ENCODE data around the gene C6. TPM values are rescaled to one million over a fixed set of nuclear protein-coding genes. Genes with fewer than 3 reads are reported as not detected.
"Not testable (repeated sequence)": the region's sequence is repeated elsewhere in the genome, so short reads cannot be mapped to it uniquely, and the experiment has no call there.

The C6 gene
- total and polyA plus RNA-seq, 2 donors (not counting 1 experiment from before 2014, with no cell fraction given), result not detected

DNA sequence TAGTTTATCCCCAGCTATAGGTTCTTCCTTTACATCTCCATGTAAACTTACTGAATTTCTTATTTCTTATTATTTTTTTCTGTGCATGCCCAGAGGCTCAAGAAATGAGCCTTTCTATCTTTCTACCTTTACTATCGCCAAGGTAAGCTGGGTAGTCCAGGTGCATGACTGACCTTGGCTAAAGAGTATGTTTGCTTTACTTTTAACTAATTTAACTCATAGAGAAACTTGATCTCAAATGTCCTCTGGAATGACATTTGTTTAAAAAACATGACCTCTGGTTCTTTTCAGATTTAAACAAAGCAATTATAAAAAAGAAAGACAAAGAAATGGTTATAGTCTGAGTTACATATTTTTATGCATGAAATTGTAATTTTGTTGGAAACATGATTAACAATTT is 397 bp downstream of the C6 start:
- H3K4me3 ChIP-seq (ENCODE audit: control extremely low read depth in 1 of 5, extremely low read depth in 1 of 5, insufficient read depth in 1 of 5, low read depth in 2 of 5, low read length in 4 of 5), result no peak overlapping the region
- no peaks in the 10 kb centered on the region for H3K9me3 Mint-ChIP-seq (ENCODE audit: insufficient read depth)
- intact Hi-C loops (cut with micrococcal nuclease), result no loop called here
- ChIA-PET POLR2A (no interaction called here), CTCF (no interaction called here)
- no peak for ATAC-seq (ENCODE audit: low read depth)
- no peaks in the 10 kb centered on the region for H3K4me1 ChIP-seq (ENCODE audit: control insufficient read depth in 2 of 2, insufficient read depth in 2 of 2, low read length in 2 of 2)
- H3K9ac ChIP-seq (ENCODE audit: low read length), result no peak overlapping the region
- H3K27me3 ChIP-seq (replicated peaks in 1 of 4; ENCODE audit: control extremely low read depth in 1 of 4, control insufficient read depth in 3 of 4, insufficient read depth in 4 of 4, low read length in 3 of 4), result no peaks in the 10 kb centered on the region
- H3K27me3 Mint-ChIP-seq, result no peaks in the 10 kb centered on the region
- no peak overlapping the region for H3K4me2 ChIP-seq (replicated peaks; ENCODE audit: low read depth, low read length, poor library complexity, severe bottlenecking)
- H3K4me1 Mint-ChIP-seq, result no peaks in the 10 kb centered on the region
- H3K4me3 Mint-ChIP-seq, result no peak overlapping the region
- no peaks in the 10 kb centered on the region for H4K20me1 ChIP-seq (ENCODE audit: control insufficient read depth, insufficient read depth, low read length, poor library complexity, severe bottlenecking)
- no peak for DNase-seq
- TF ChIP-seq, protein P1, sequence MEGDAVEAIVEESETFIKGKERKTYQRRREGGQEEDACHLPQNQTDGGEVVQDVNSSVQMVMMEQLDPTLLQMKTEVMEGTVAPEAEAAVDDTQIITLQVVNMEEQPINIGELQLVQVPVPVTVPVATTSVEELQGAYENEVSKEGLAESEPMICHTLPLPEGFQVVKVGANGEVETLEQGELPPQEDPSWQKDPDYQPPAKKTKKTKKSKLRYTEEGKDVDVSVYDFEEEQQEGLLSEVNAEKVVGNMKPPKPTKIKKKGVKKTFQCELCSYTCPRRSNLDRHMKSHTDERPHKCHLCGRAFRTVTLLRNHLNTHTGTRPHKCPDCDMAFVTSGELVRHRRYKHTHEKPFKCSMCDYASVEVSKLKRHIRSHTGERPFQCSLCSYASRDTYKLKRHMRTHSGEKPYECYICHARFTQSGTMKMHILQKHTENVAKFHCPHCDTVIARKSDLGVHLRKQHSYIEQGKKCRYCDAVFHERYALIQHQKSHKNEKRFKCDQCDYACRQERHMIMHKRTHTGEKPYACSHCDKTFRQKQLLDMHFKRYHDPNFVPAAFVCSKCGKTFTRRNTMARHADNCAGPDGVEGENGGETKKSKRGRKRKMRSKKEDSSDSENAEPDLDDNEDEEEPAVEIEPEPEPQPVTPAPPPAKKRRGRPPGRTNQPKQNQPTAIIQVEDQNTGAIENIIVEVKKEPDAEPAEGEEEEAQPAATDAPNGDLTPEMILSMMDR (IDR thresholded peaks at IDR 0.05), result no peak
- TF ChIP-seq EZH2 (IDR thresholded peaks at IDR 0.05; ENCODE audit: borderline replicate concordance, insufficient read depth, low read depth, low read length, poor library complexity, severe bottlenecking), result no peak
- no peaks in the 10 kb centered on the region for H3K36me3 ChIP-seq (replicated peaks in 1 of 2; ENCODE audit: control extremely low read depth in 1 of 2, control insufficient read depth in 1 of 2, extremely low read depth in 1 of 2, insufficient read depth in 2 of 2, low read length in 1 of 2)
- no peaks in the 10 kb centered on the region for H3K79me2 ChIP-seq (ENCODE audit: control insufficient read depth, insufficient read depth, low read length)
- no peak overlapping the region for H3K27ac ChIP-seq (ENCODE audit: low read length in 2 of 2)
- no peaks in the 10 kb centered on the region for H3K9me3 ChIP-seq (ENCODE audit: control extremely low read depth in 1 of 3, control insufficient read depth in 2 of 3, insufficient read depth in 1 of 3, low read length in 2 of 3)
- no CpG with 5 or more reads among the region's 1 CpG for WGBS (ENCODE audit: insufficient coverage)
- H3K27ac Mint-ChIP-seq, result no peak overlapping the region
- H2AFZ ChIP-seq (ENCODE audit: insufficient read depth, low read depth, low read length, poor library complexity, severe bottlenecking), result no peak overlapping the region

DNA sequence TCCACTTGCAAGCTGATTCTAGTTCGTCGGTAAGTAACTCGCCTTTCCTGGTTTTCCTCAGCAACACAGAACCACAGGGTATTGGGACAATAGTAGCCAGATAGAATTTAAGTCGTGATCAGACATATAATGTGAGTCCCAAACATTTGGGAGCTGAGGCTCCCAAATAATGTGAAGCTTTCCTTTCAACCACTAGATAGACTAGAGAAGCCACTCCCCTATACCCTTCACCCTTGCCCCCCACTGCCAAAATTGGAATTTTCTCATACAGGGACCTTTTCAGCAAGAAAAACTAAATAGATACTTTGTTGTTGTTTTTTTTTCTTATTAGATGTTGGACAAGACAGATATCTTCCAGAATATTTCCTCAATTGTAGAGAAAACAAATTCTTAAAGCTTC is 1.9 kb downstream of the C6 start:
- ChIA-PET CTCF (no interaction called here), POLR2A (no interaction called here)
- H3K9me3 ChIP-seq (ENCODE audit: control extremely low read depth in 1 of 3, control insufficient read depth in 2 of 3, insufficient read depth in 1 of 3, low read length in 2 of 3), result no peaks in the 10 kb centered on the region
- H3K4me3 ChIP-seq (ENCODE audit: control extremely low read depth in 1 of 5, extremely low read depth in 1 of 5, insufficient read depth in 1 of 5, low read depth in 2 of 5, low read length in 4 of 5), result no peak overlapping the region
- no peaks in the 10 kb centered on the region for H3K79me2 ChIP-seq (ENCODE audit: control insufficient read depth, insufficient read depth, low read length)
- Mint-ChIP-seq H3K27me3 (no peaks in the 10 kb centered on the region), H3K9me3 (ENCODE audit: insufficient read depth) (no peaks in the 10 kb centered on the region), H3K4me1 (no peaks in the 10 kb centered on the region), H3K4me3 (no peak overlapping the region), H3K27ac (no peak overlapping the region)
- no peak overlapping the region for H2AFZ ChIP-seq (ENCODE audit: insufficient read depth, low read depth, low read length, poor library complexity, severe bottlenecking)
- H4K20me1 ChIP-seq (ENCODE audit: control insufficient read depth, insufficient read depth, low read length, poor library complexity, severe bottlenecking), result no peaks in the 10 kb centered on the region
- no peak for DNase-seq
- H3K4me2 ChIP-seq (replicated peaks; ENCODE audit: low read depth, low read length, poor library complexity, severe bottlenecking), result no peak overlapping the region
- intact Hi-C loops (cut with micrococcal nuclease), result no loop called here
- WGBS (ENCODE audit: insufficient coverage), result 100% methylated on average over 1 of the region's 4 CpGs
- TF ChIP-seq EZH2 (IDR thresholded peaks at IDR 0.05; ENCODE audit: borderline replicate concordance, insufficient read depth, low read depth, low read length, poor library complexity, severe bottlenecking), result no peak
- TF ChIP-seq, protein P1 (IDR thresholded peaks at IDR 0.05), result no peak
- H3K36me3 ChIP-seq (replicated peaks in 1 of 2; ENCODE audit: control extremely low read depth in 1 of 2, control insufficient read depth in 1 of 2, extremely low read depth in 1 of 2, insufficient read depth in 2 of 2, low read length in 1 of 2), result no peaks in the 10 kb centered on the region
- no peaks in the 10 kb centered on the region for H3K4me1 ChIP-seq (ENCODE audit: control insufficient read depth in 2 of 2, insufficient read depth in 2 of 2, low read length in 2 of 2)
- ATAC-seq (ENCODE audit: low read depth), result no peak
- no peak overlapping the region for H3K9ac ChIP-seq (ENCODE audit: low read length)
- no peak overlapping the region for H3K27ac ChIP-seq (ENCODE audit: low read length in 2 of 2)
- no peaks in the 10 kb centered on the region for H3K27me3 ChIP-seq (replicated peaks in 1 of 4; ENCODE audit: control extremely low read depth in 1 of 4, control insufficient read depth in 3 of 4, insufficient read depth in 4 of 4, low read length in 3 of 4)

DNA sequence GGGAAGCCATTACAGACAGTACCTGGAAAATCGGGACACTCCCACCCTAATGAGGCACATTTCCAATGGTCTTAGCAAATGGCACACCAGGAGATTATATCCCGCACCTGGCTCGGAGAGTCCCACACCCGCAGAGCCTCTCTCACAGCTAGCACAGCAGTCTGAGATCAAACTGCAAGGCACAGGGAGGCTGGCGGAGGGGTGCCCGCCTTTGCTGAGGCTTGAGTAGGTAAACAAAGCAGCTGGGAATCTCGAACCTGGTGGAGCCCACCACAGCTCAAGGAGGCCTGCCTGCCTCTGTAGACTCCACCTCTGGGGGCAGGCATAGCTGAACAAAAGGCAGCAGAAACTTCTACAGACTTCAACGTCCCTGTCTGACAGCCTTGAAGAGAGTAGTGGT is 7.9 kb downstream of the C6 start:
- intact Hi-C loops (cut with micrococcal nuclease); H3K27me3 ChIP-seq (replicated peaks in 1 of 4; ENCODE audit: control extremely low read depth in 1 of 4, control insufficient read depth in 3 of 4, insufficient read depth in 4 of 4, low read length in 3 of 4); H3K9me3 ChIP-seq (ENCODE audit: control extremely low read depth in 1 of 3, control insufficient read depth in 2 of 3, insufficient read depth in 1 of 3, low read length in 2 of 3); H3K36me3 ChIP-seq (replicated peaks in 1 of 2; ENCODE audit: control extremely low read depth in 1 of 2, control insufficient read depth in 1 of 2, extremely low read depth in 1 of 2, insufficient read depth in 2 of 2, low read length in 1 of 2); CTCF ChIA-PET; H3K27ac ChIP-seq (ENCODE audit: low read length in 2 of 2); H2AFZ ChIP-seq (ENCODE audit: insufficient read depth, low read depth, low read length, poor library complexity, severe bottlenecking); H3K27ac Mint-ChIP-seq; H3K4me2 ChIP-seq (replicated peaks; ENCODE audit: low read depth, low read length, poor library complexity, severe bottlenecking); DNase-seq; H3K4me3 ChIP-seq (ENCODE audit: control extremely low read depth in 1 of 5, extremely low read depth in 1 of 5, insufficient read depth in 1 of 5, low read depth in 2 of 5, low read length in 4 of 5); H3K27me3 Mint-ChIP-seq; H3K9me3 Mint-ChIP-seq (ENCODE audit: insufficient read depth); H3K9ac ChIP-seq (ENCODE audit: low read length); POLR2A ChIA-PET; H3K4me3 Mint-ChIP-seq; H4K20me1 ChIP-seq (ENCODE audit: control insufficient read depth, insufficient read depth, low read length, poor library complexity, severe bottlenecking); H3K4me1 Mint-ChIP-seq; H3K79me2 ChIP-seq (ENCODE audit: control insufficient read depth, insufficient read depth, low read length); H3K4me1 ChIP-seq (ENCODE audit: control insufficient read depth in 2 of 2, insufficient read depth in 2 of 2, low read length in 2 of 2); ATAC-seq (ENCODE audit: low read depth): not testable (repeated sequence)
- 87% methylated on average over 8 of the region's 8 CpGs for WGBS (ENCODE audit: insufficient coverage)
